Ovary (tissue), 9 donors: ENCODE data around the gene RBKS. TPM values are rescaled to one million over a fixed set of nuclear protein-coding genes. Genes with fewer than 3 reads are reported as not detected.

ENCODE experiments used
- DNase-seq, 5 donors: peaks; one replicate each; pipeline ENCODE4 v3.0.0-alpha.2; 2019 to 2020
- H3K27ac ChIP-seq, 2 donors: fragments of 200-600 bp; one replicate each; pipeline versions ENCODE4 v1.5.1 to v1.8.0; 2019 to 2022
- H3K27me3 ChIP-seq: fragments of 200-600 bp; one replicate; pipeline ENCODE4 v1.8.0; 2022
- H3K36me3 ChIP-seq: fragments of 200-600 bp; sonication (generic); one replicate; pipeline ENCODE4 v1.5.1; 2019
- H3K4me1 ChIP-seq: one replicate; pipeline ENCODE4 v1.8.1; 2013; ENCODE audit warnings: mild to moderate bottlenecking, moderate library complexity; ENCODE audit not compliant: insufficient read depth
- H3K4me3 ChIP-seq: fragments of 200-600 bp; sonication (generic); one replicate; pipeline ENCODE4 v1.5.1; 2017
- H3K9me3 ChIP-seq, 2 donors: fragments of 200-600 bp in 1 of 2; sonication (generic) in 1 of 2; one replicate each; pipeline versions ENCODE4 v1.5.1 to v1.8.1; 2013 to 2019; ENCODE audit warnings: mild to moderate bottlenecking in 1 of 2, moderate library complexity in 1 of 2
- EP300 ChIP-seq: sonication (generic); formaldehyde crosslinking; IDR thresholded peaks from one replicate; pipeline ENCODE4 v1.6.1; 2017; ENCODE audit warnings: antibody characterized with exemption
- POLR2A ChIP-seq: fragments of 450-650 bp; IDR thresholded peaks from one replicate; pipeline ENCODE4 v1.6.1; 2017; ENCODE audit warnings: antibody characterized with exemption, mild to moderate bottlenecking, moderate library complexity
- WGBS, 3 donors: extraction: QIAGEN DNeasy Blood & Tissue Kit in 1 of 3; methylation state at CpG; one replicate each; pipeline versions ENCODE4 v1.1.5 to v1.1.7; 2013 to 2017; 5-methylcytosine and 5-hydroxymethylcytosine counted together
- intact Hi-C, 4 donors: fragments of 100-400 bp; cut with DNase I; formaldehyde crosslinking; loops; one replicate each; pipeline versions ENCODE4 v1.11.0 to v1.15.1; 2022 to 2023
- polyA plus RNA-seq, 2 donors: library from polyadenylated mRNA; stranded (reverse); fragments of 200-250 nt in 1 of 2; fragments of 350-450 nt in 1 of 2; fragmentation: Illumina TruSeq in 1 of 2; extraction: RNeasy Lipid Tissue Mini Kit (QIAGEN cat#74804) in 1 of 2; gene quantifications; one replicate each; pipeline ENCODE4 v1.2.3, GENCODE V29; 2013 to 2014
- total RNA-seq, 7 donors: library from RNA; depleted of rRNA in 2 of 7; stranded (reverse); fragments of >200 nt in 2 of 7; fragmentation: NEBNext Ultra II Directional in 3 of 7; extraction: Animal tissue kit (Norgen Biotek cat#: 25700) in 3 of 7; gene quantifications; one replicate each; pipeline versions ENCODE4 v1.1.0 to v1.2.4, GENCODE V29; 2016 to 2023
- TF ChIP-seq, protein P1 (sequence below), 3 donors: fragments of 450-650 bp in 2 of 3; fragments of 200-600 bp in 1 of 3; IDR thresholded peaks; one replicate each; pipeline versions ENCODE4 v1.5.1 to v1.8.0; 2016 to 2022; ENCODE audit warnings: antibody characterized with exemption in 3 of 3, mild to moderate bottlenecking in 1 of 3
- donor health status: DM: no; HTN: no; CAD: no; lungs with moderate emphysema.
- donor health status: DM: no; HTN: no; CAD: no.
- donor health status: Bipolar disorder and iron deficiency.
- donor health status: DM: yes; HTN: yes; CAD: no.
- donor health status: DM: no; HTN: no; CAD: no.
- donor health status: DM: yes; HTN: yes; CAD: no.

RBKS gene
- total and polyA plus RNA-seq, 9 donors: 1.9 to 32.9 (median 4.0) TPM

GRCh38 chr2:27878825-27879224, 11.4 kb downstream of the RBKS start:
- Histone ChIP-seq H3K4me3 (no peak overlapping the region), H3K4me1 (no peaks in the 10 kb centered on the region), H3K27ac (no peak overlapping the region), H3K27me3 (no peaks in the 10 kb centered on the region), H3K36me3 (no peaks in the 10 kb centered on the region), H3K9me3 (no peaks in the 10 kb centered on the region)
- no peak for DNase-seq
- intact Hi-C loops: no loop called here
- WGBS, 3 donors: 85 to 92% (median 86%) methylated on average over 2 of the region's 2 CpGs
- TF ChIP-seq POLR2A (no peak), EP300 (no peak)
- TF ChIP-seq, protein P1, sequence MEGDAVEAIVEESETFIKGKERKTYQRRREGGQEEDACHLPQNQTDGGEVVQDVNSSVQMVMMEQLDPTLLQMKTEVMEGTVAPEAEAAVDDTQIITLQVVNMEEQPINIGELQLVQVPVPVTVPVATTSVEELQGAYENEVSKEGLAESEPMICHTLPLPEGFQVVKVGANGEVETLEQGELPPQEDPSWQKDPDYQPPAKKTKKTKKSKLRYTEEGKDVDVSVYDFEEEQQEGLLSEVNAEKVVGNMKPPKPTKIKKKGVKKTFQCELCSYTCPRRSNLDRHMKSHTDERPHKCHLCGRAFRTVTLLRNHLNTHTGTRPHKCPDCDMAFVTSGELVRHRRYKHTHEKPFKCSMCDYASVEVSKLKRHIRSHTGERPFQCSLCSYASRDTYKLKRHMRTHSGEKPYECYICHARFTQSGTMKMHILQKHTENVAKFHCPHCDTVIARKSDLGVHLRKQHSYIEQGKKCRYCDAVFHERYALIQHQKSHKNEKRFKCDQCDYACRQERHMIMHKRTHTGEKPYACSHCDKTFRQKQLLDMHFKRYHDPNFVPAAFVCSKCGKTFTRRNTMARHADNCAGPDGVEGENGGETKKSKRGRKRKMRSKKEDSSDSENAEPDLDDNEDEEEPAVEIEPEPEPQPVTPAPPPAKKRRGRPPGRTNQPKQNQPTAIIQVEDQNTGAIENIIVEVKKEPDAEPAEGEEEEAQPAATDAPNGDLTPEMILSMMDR (IDR thresholded peaks at IDR 0.05): no peak

GRCh38 chr2:27875089-27875881, 14.9 kb downstream of the RBKS start:
- no peaks in the 10 kb centered on the region for H3K4me1 ChIP-seq
- WGBS, 3 donors: 46 to 69% (median 58%) methylated on average over 9 of the region's 9 CpGs
- intact Hi-C loops: no loop called here
- no peaks in the 10 kb centered on the region for H3K36me3 ChIP-seq
- H3K27me3 ChIP-seq: no peaks in the 10 kb centered on the region
- no peak overlapping the region for H3K27ac ChIP-seq
- H3K4me3 ChIP-seq: no peak overlapping the region
- no peaks in the 10 kb centered on the region for H3K9me3 ChIP-seq
- TF ChIP-seq POLR2A: no peak
- TF ChIP-seq EP300: no peak
- TF ChIP-seq, protein P1 (IDR thresholded peaks at IDR 0.05): no peak
- DNase-seq: no peak

- Histone ChIP-seq H3K4me3 (no peak overlapping the region), H3K4me1 (no peaks in the 10 kb centered on the region), H3K36me3 (no peaks in the 10 kb centered on the region), H3K9me3 (no peaks in the 10 kb centered on the region), H3K27me3 (no peaks in the 10 kb centered on the region), H3K27ac (no peak overlapping the region)
- no peak for TF ChIP-seq POLR2A
- TF ChIP-seq EP300: no peak
- TF ChIP-seq, protein P1 (IDR thresholded peaks at IDR 0.05): no peak
- intact Hi-C loops: no loop called here
- DNase-seq: no peak
- WGBS, 3 donors: 29 to 52% (median 33%) methylated on average over 1 of the region's 1 CpG
Observed at GRCh38 chr2:27873091-27873490, 17.1 kb downstream of the RBKS start.

DNA sequence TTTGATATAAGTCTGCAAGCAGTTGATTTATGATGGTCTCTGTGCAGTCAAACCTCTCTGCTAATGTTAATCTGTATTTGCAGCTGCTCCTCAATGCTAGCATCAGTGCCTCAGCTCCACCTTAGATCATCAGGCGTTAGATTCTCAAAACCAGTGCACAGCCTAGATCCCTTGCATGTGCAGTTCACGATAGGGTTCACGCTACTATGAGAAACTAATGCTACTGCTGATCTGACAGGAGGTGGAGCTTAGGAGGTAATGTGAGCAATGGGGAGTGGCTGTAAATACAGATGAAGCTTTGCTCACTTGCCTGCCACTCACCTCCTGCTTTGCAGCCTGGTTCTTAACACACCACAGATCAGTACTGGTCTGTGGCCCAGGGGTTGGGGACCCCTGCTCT, 18.4 kb downstream of the RBKS start:
- intact Hi-C loops: no loop called here

More for the DNA sequence above, 18.4 kb downstream of the RBKS start:
- TF ChIP-seq, protein P1 (IDR thresholded peaks at IDR 0.05): no peak
- TF ChIP-seq POLR2A (no peak), EP300 (no peak)
- no peak for DNase-seq
- Histone ChIP-seq H3K27me3 (no peaks in the 10 kb centered on the region), H3K4me1 (no peaks in the 10 kb centered on the region), H3K27ac (no peak overlapping the region), H3K36me3 (no peaks in the 10 kb centered on the region), H3K4me3 (no peak overlapping the region), H3K9me3 (no peaks in the 10 kb centered on the region)
- 96 to 99% (median 97%) methylated on average over 3 of the region's 3 CpGs for WGBS, 3 donors
